Putamen (tissue), 1 donor: Measurements from ENCODE around the gene HRC.
A peak's percentile ranks its signal among the peaks of the same experiment; 100 is the strongest.
"Not testable (repeated sequence)": the region's sequence is repeated elsewhere in the genome, so short reads cannot be mapped to it uniquely, and the experiment has no call there.

Source experiments
- DNase-seq: peaks from one replicate; pipeline ENCODE4 v3.0.0-alpha.2; 2016; ENCODE audit warnings: low spot score

The HRC gene

GRCh38 chr19:49160450-49161189 is 5.4 kb upstream of the HRC start:
- no peak for DNase-seq

GRCh38 chr19:49157445-49158224 is 2.4 kb upstream of the HRC start, which contains the start of gene TRPM4:
TSS of gene TRPM4 (plus strand) at chr19:49157792. CDS start at chr19:49157867, 75 bp downstream.
- peak; percentile 60 for DNase-seq

- no peak for DNase-seq
Measured at GRCh38 chr19:49155820-49156346, 687 bp upstream of the HRC start.

- DNase-seq: no peak
Measured at GRCh38 chr19:49154279-49154678, 917 bp downstream of the HRC start.

- no peak for DNase-seq
Measured at GRCh38 chr19:49153167-49153809, 1.9 kb downstream of the HRC start.

GRCh38 chr19:49152119-49152550 is 3.1 kb downstream of the HRC start:
- no peak for DNase-seq

GRCh38 chr19:49151267-49152118 is 3.7 kb downstream of the HRC start:
- DNase-seq: no peak

- DNase-seq: no peak
Measured at GRCh38 chr19:49150944-49151243, 4.3 kb downstream of the HRC start.

- DNase-seq: peak; percentile 71
Measured at GRCh38 chr19:49150106-49150943, 4.9 kb downstream of the HRC start.

- peak; percentile 68 for DNase-seq
Measured at GRCh38 chr19:49149652-49150105, 5.5 kb downstream of the HRC start.

GRCh38 chr19:49148784-49149651 is 6.2 kb downstream of the HRC start:
- peak; percentile 77 for DNase-seq

- DNase-seq: no peak
Measured at GRCh38 chr19:49148044-49148682, 7.0 kb downstream of the HRC start.

- DNase-seq: not testable (repeated sequence)
Measured at GRCh38 chr19:49146408-49146770, 8.8 kb downstream of the HRC start.

- DNase-seq: peak; percentile 65
Measured at GRCh38 chr19:49145573-49146407, 9.4 kb downstream of the HRC start.

GRCh38 chr19:49142866-49143335 is 12.3 kb downstream of the HRC start:
- DNase-seq: peak; percentile 82

- DNase-seq: no peak
Measured at GRCh38 chr19:49141352-49141751, 13.8 kb downstream of the HRC start.

- DNase-seq: no peak
Measured at GRCh38 chr19:49140951-49141350, 14.2 kb downstream of the HRC start.

- no peak for DNase-seq
Measured at GRCh38 chr19:49136771-49137171, 18.4 kb downstream of the HRC start.
